Vagina (tissue), 2 donors: ENCODE measurements around the gene REN. TPM values are rescaled to one million over a fixed set of nuclear protein-coding genes. Genes with fewer than 3 reads are reported as not detected.

Experiments used
- DNase-seq, 2 donors: peaks; one replicate each; pipeline ENCODE4 v3.0.0-alpha.2; 2017; ENCODE audit errors: extremely low spot score in 2 of 2
- H3K27ac ChIP-seq: fragments of 200-600 bp; sonication (generic); one replicate; pipeline ENCODE4 v1.5.1; 2019
- H3K27me3 ChIP-seq: fragments of 200-600 bp; sonication (generic); one replicate; pipeline ENCODE4 v1.5.1; 2019
- H3K36me3 ChIP-seq, 2 donors: fragments of 200-600 bp; sonication (generic); one replicate each; pipeline ENCODE4 v1.5.1; 2017 to 2019
- H3K4me1 ChIP-seq: fragments of 200-600 bp; sonication (generic); one replicate; pipeline ENCODE4 v1.5.1; 2019
- H3K4me3 ChIP-seq, 2 donors: fragments of 200-600 bp; sonication (generic); 1 replicate in 1 of 2; 2 replicates in 1 of 2; pipeline ENCODE4 v1.5.1; 2016 to 2019
- H3K9me3 ChIP-seq: fragments of 200-600 bp; sonication (generic); one replicate; pipeline ENCODE4 v1.5.1; 2019
- CTCF ChIP-seq, 3 experiments: fragments of 450-650 bp in 2 of 3; fragments of 200-600 bp in 1 of 3; sonication (generic) in 1 of 3; IDR thresholded peaks; one replicate each; pipeline ENCODE4 v1.5.1; 2017 to 2019; ENCODE audit warnings: antibody characterized with exemption in 3 of 3, mild to moderate bottlenecking in 2 of 3, moderate library complexity in 2 of 3
- POLR2A ChIP-seq, 2 donors: fragments of 450-650 bp; IDR thresholded peaks; one replicate each; pipeline ENCODE4 v1.6.1; 2017; ENCODE audit warnings: antibody characterized with exemption in 2 of 2, mild to moderate bottlenecking in 2 of 2, moderate library complexity in 2 of 2
- POLR2AphosphoS5 ChIP-seq, 2 donors: sonication (generic); formaldehyde crosslinking; IDR thresholded peaks; one replicate each; pipeline ENCODE4 v1.9.0; 2017; ENCODE audit warnings: antibody characterized with exemption in 2 of 2, mild to moderate bottlenecking in 2 of 2, low read depth in 1 of 2; ENCODE audit not compliant: insufficient read depth in 1 of 2
- intact Hi-C: fragments of 100-400 bp; cut with DNase I; formaldehyde crosslinking; loops from one replicate; pipeline ENCODE4 v1.15.1; 2023
- total RNA-seq: library from RNA; depleted of rRNA; stranded (reverse); fragments of >200 nt; gene quantifications from one replicate; pipeline ENCODE4 v1.2.3, GENCODE V29; 2016

The REN gene
- total RNA-seq, 1 donor from 2014 or later: not detected

GRCh38 chr1:204157962-204158361 is 8.2 kb downstream of the REN start:
- TF ChIP-seq POLR2A (IDR thresholded peaks at IDR 0.05): no peak
- TF ChIP-seq CTCF (IDR thresholded peaks at IDR 0.05): no peak
- TF ChIP-seq POLR2AphosphoS5 (IDR thresholded peaks at IDR 0.05; ENCODE audit: insufficient read depth in 1 of 2, low read depth in 1 of 2): no peak
- intact Hi-C loops: no loop called here
- no peaks in the 10 kb centered on the region for H3K36me3 ChIP-seq
- DNase-seq: no peak
- peaks cover 8% of the 10 kb centered on the region for H3K4me1 ChIP-seq
- no peaks in the 10 kb centered on the region for H3K27me3 ChIP-seq
- no peak overlapping the region for H3K4me3 ChIP-seq
- H3K27ac ChIP-seq: no peak overlapping the region
- no peaks in the 10 kb centered on the region for H3K9me3 ChIP-seq

GRCh38 chr1:204155881-204156280 is 10.3 kb downstream of the REN start:
- intact Hi-C loops: no loop called here
- no peaks in the 10 kb centered on the region for H3K9me3 ChIP-seq
- TF ChIP-seq POLR2AphosphoS5 (IDR thresholded peaks at IDR 0.05; ENCODE audit: insufficient read depth in 1 of 2, low read depth in 1 of 2) (no peak), CTCF (IDR thresholded peaks at IDR 0.05) (no peak), POLR2A (IDR thresholded peaks at IDR 0.05) (no peak)
- no peak overlapping the region for H3K27ac ChIP-seq
- H3K36me3 ChIP-seq: no peaks in the 10 kb centered on the region
- no peak overlapping the region for H3K4me3 ChIP-seq
- H3K4me1 ChIP-seq: peaks cover 20% of the 10 kb centered on the region
- DNase-seq: no peak
- no peaks in the 10 kb centered on the region for H3K27me3 ChIP-seq

GRCh38 chr1:204154568-204155255 is 11.4 kb downstream of the REN start:
- peaks cover 31% of the 10 kb centered on the region for H3K4me1 ChIP-seq
- H3K27ac ChIP-seq: no peak overlapping the region
- no peak for DNase-seq

GRCh38 chr1:204153667-204154066 is 12.5 kb downstream of the REN start:
- no peaks in the 10 kb centered on the region for H3K36me3 ChIP-seq
- H3K27ac ChIP-seq: no peak overlapping the region
- peaks cover 42% of the 10 kb centered on the region for H3K4me1 ChIP-seq
- TF ChIP-seq POLR2A (IDR thresholded peaks at IDR 0.05) (no peak), CTCF (IDR thresholded peaks at IDR 0.05) (no peak), POLR2AphosphoS5 (IDR thresholded peaks at IDR 0.05; ENCODE audit: insufficient read depth in 1 of 2, low read depth in 1 of 2) (no peak)
- intact Hi-C loops: no loop called here
- H3K27me3 ChIP-seq: no peaks in the 10 kb centered on the region
- H3K4me3 ChIP-seq: no peak overlapping the region
- no peak for DNase-seq
- no peaks in the 10 kb centered on the region for H3K9me3 ChIP-seq

More at GRCh38 chr1:204154568-204155255, 11.4 kb downstream of the REN start:
- no peaks in the 10 kb centered on the region for H3K27me3 ChIP-seq
- no peaks in the 10 kb centered on the region for H3K9me3 ChIP-seq
- intact Hi-C loops: no loop called here
- H3K4me3 ChIP-seq: no peak overlapping the region
- no peak for TF ChIP-seq CTCF (IDR thresholded peaks at IDR 0.05)
- TF ChIP-seq POLR2AphosphoS5 (IDR thresholded peaks at IDR 0.05; ENCODE audit: insufficient read depth in 1 of 2, low read depth in 1 of 2): peak in 1 of 2 donors; percentile 61
- H3K36me3 ChIP-seq: no peaks in the 10 kb centered on the region

- H3K27me3 ChIP-seq: no peaks in the 10 kb centered on the region
- intact Hi-C loops: no loop called here
- peaks cover 44% of the 10 kb centered on the region for H3K4me1 ChIP-seq
- no peaks in the 10 kb centered on the region for H3K36me3 ChIP-seq
- no peaks in the 10 kb centered on the region for H3K9me3 ChIP-seq
- DNase-seq: no peak
- TF ChIP-seq CTCF (IDR thresholded peaks at IDR 0.05) (no peak), POLR2AphosphoS5 (IDR thresholded peaks at IDR 0.05; ENCODE audit: insufficient read depth in 1 of 2, low read depth in 1 of 2) (no peak), POLR2A (IDR thresholded peaks at IDR 0.05) (no peak)
- H3K4me3 ChIP-seq: peak overlapping the region; percentile 79 to 86
- H3K27ac ChIP-seq: peak overlapping the region; percentile 92
Observed at GRCh38 chr1:204152310-204153044, 13.7 kb downstream of the REN start.
